GM21619 (cell line): ENCODE measurements around the gene LGALS9.
"Not testable (repeated sequence)": the region's sequence is repeated elsewhere in the genome, so short reads cannot be mapped to it uniquely, and the experiment has no call there.

ENCODE experiments used
- ATAC-seq: cut with Tn5 transposase; IDR thresholded peaks from one replicate; pipeline ENCODE4 v1.9.1; 2021; ENCODE audit not compliant: unreplicated experiment

The LGALS9 gene

GRCh38 chr17:27651411-27652345 lies 20.7 kb downstream of the LGALS9 start:
- ATAC-seq: no peak

GRCh38 chr17:27653449-27653971 lies 22.5 kb downstream of the LGALS9 start:
- ATAC-seq: not testable (repeated sequence)

DNA sequence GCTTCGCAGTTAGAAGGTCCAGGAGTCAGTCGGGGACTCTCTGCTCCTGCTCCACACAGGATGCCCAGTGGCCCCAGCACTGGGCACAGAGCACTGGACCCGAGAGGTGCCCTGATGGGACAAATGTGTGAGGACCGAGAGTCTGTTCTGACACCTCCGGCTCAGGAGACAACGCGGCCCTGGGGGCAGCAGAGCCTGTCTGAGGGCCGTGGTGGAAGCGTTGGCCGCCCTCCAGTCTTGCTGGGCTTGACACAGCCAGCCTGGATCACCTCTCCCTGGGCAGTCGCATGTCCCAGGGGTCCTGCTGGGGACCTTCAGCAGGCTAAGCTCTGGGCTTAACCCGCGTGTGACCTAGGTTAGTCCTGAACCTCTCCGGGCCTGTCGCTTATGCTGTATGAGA lies 23.1 kb downstream of the LGALS9 start:
- ATAC-seq: no peak

- peak; percentile 73 for ATAC-seq
These were observed 23.9 kb downstream of the LGALS9 start for GRCh38 chr17:27654654-27655524.

GRCh38 chr17:27655525-27656111 lies 24.6 kb downstream of the LGALS9 start:
- not testable (repeated sequence) for ATAC-seq

GRCh38 chr17:27656620-27657019 lies 25.6 kb downstream of the LGALS9 start:
- ATAC-seq: not testable (repeated sequence)

- no peak for ATAC-seq
These were observed 26.6 kb downstream of the LGALS9 start for GRCh38 chr17:27657620-27658019.

GRCh38 chr17:27659683-27660082 lies 28.7 kb downstream of the LGALS9 start:
- ATAC-seq: no peak

- ATAC-seq: no peak
These were observed 29.4 kb downstream of the LGALS9 start for GRCh38 chr17:27660436-27660835.

DNA sequence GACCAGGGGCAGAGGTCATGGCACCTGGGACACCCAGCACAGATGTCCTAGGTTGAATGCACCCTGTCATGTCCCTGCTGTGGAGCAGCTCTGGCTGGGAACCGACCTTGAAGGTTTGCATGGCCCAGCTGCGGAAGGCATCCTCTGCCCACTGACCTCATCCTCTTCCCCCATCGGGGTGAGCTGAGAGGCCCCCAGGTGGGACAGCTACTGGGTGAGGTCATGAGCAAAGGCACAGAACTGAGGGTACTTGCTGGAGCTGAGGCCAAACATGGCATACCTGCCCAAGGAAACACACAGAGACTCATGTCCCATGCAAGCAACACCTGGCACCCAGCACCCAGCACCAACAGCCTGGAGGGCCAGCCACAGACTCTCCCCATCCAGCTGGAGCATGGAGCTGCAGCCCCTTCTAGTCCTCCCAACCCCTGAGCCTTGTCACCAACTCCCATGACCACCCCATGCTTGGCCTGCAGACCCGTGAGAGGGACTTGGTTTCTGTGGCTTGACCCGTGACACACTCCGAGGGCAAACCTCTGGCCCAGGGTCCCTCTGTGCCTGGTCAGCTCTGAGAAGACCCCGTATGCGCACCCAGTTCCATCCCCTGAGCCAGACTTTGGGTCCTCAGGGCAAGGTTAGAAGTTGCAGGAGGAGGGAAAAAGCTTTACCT lies 33.1 kb downstream of the LGALS9 start:
- no peak for ATAC-seq

- ATAC-seq: no peak
These were observed 33.6 kb downstream of the LGALS9 start for GRCh38 chr17:27664606-27664965.

DNA sequence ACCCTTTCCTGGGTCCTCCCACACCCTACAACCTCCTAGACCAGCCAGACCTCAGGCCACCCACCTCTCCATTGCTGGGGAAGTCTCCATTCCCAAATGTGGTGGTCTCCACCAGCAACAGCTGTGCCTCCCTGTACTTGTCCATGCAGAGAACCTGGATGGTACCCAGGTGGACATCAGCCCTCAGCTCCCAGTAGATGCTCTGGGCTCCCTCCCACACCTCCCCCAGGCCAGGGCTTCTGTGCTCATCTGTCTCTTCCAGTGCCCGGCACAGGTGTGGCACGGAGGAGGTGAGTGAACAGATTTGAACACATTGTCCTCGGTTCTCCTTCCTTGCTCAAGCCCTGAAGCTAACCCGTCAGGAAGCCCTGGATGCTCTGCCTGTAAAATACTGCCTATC lies 34.6 kb downstream of the LGALS9 start:
- ATAC-seq: no peak

DNA sequence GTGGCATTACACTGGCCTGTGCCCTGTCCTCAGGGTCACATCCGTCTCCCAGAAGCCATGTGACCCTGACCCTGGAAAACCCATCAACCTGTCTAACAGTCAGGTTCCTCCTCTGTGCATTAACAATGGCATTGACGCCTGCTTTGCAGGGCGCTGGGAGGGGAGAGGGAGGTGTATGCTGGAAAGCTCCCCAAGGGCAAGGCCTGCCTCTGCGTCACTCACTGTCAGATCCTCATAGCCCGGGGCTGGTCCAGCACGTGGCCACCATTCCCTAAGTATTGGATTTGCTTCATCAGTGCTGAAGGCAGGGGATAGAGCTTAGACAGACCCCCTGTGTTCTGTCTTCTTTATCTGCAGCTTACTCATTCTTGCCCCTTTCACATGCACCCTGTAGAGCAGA lies 35.3 kb downstream of the LGALS9 start:
- not testable (repeated sequence) for ATAC-seq

DNA sequence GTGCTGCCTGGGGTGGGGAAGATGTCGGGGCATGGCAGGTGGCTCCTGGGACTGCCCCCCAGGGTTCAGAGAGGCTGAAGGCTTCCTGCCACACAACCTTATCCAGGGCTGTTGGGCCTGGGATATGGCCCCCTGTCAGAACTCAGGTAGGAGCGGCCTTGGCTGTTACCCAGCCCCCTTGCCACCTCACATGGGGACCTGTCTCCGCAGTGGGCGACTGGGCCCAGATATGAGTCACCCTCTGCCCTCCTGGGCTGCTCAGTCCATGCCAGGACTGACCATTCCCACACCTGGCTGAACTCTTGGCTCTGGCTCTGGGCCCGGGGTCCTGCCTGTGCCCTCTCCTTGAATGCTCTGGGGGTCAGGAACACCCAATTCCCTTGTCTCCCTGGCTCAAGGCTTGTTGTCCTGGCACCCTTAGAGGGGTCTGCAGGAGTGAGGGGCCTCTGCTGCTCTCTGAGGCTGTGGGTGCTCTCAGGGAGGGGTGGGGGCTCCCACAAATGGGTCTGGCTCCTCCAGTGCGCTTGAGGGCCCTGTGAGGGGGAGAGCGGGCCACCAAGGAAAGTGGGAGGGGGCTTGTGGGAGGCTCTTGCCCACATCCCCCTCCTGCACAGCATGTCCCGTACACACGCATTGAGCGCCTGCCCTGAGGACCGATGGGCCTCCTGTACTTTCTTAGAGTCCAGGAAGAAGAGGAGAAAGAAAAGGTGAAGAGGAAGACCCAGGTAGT lies 36.0 kb downstream of the LGALS9 start:
- ATAC-seq: no peak

DNA sequence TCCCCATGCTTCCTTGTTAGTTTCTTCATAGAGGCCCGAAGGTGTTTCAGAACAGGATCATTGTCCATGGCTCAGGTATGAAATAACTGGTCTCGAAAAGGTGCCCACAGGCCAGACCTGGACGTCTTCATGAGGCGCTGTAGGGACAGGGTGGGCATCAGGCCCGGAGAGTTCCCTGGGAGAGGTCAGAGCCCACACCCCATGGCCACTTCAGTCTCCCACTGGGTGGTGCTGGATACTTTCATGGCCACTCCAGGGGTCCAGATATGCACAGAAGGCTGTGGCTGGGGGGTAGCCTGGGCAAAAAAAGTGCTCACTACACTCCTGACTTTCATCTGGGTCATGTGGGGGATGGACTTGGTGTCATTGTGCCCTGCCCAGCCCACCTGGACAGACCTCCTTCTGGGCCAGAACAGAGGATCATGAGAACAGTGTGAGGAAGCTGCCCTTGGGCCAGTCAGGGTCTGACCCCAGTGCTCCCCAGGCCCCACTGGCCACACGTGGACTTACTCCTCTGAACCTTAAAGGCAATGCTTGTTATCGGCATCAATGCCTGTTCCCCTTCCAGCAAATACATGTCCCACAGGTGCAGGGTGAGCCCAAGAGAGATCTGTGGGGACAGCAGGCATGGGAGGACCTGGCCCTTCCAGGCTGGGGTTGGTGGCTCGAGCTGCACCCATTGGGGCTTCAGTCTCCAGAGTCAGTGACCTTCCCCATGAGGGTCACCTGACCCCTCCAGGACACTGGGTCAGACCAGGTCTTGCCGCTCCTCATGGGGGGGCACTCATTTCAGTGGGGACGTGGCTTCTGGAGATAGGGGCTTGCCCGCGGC lies 36.9 kb downstream of the LGALS9 start:
- ATAC-seq: no peak

GRCh38 chr17:27668488-27668823 lies 37.5 kb downstream of the LGALS9 start:
- no peak for ATAC-seq

DNA sequence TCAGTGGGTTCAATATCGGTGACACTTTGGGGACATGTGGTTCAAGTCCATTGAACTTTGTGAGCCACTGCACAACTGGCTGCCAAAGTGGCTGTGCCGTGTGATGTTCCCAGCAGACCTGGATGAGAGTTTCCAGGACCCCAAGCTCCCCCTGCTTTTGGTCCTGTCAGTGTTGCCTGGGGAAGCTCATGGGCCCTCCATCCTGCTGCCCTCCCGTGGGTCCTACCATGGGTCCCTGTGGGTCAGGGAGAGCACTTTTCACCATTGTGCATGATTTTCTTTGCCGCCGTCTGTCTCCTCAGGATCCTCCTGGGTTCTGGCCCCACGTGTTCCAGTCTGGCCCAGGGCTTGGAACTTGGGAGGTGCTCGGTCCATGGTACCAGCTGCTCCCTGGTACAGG lies 38.1 kb downstream of the LGALS9 start:
- ATAC-seq: no peak

DNA sequence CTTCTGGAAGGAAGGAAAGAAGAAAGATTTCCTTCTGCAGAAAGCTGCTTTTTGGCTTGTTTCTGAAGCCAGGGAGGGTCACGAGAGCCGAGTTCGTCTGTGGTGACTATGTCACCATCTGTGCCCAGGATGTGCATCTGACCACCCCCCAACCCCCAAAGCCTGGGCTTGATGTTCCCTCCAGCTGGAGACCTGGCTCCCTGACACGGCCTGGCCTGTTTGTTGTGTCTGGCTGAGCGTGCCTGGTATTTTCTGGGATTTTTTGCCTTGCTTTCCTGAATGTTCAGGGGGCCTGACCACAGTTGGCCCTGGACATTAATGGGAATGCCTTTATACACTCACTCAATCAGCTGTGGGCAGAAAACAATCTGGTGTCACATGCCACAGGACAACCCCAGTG lies 38.9 kb downstream of the LGALS9 start:
- ATAC-seq: no peak
